H9 (cell line): ENCODE data around the gene OR2F2. TPM values are rescaled to one million over a fixed set of nuclear protein-coding genes. Genes with fewer than 3 reads are reported as not detected.

Source experiments
- DNase-seq: peaks from one replicate; pipeline ENCODE4 v3.0.0-alpha.2; 2017
- H2AFZ ChIP-seq: one replicate; pipeline ENCODE4 v1.6.1; 2013; ENCODE audit warnings: mild to moderate bottlenecking, low read length, control low read depth, moderate library complexity
- H2AK5ac ChIP-seq: 2 replicates; pipeline ENCODE4 v1.6.1; 2013; ENCODE audit warnings: low read length, control low read depth, mixed read lengths; ENCODE audit not compliant: insufficient read length
- H2BK120ac ChIP-seq: one replicate; pipeline ENCODE4 v1.6.1; 2013; ENCODE audit warnings: low read depth, mild to moderate bottlenecking, low read length, control low read depth, inconsistent platforms; ENCODE audit not compliant: poor library complexity, severe bottlenecking
- H2BK12ac ChIP-seq: 2 replicates; pipeline ENCODE4 v1.6.1; 2013; ENCODE audit warnings: low read length, control low read depth, mixed read lengths, low read depth; ENCODE audit not compliant: insufficient read length
- H2BK15ac ChIP-seq: 2 replicates; pipeline ENCODE4 v1.6.1; 2013; ENCODE audit warnings: low read depth, low read length, control low read depth
- H2BK20ac ChIP-seq: one replicate; pipeline ENCODE4 v1.6.1; 2013; ENCODE audit warnings: low read depth, mild to moderate bottlenecking, low read length, control low read depth, inconsistent platforms; ENCODE audit not compliant: poor library complexity, severe bottlenecking
- H2BK5ac ChIP-seq: 2 replicates; pipeline ENCODE4 v1.6.1; 2013; ENCODE audit warnings: low read length, control low read depth, mixed read lengths; ENCODE audit not compliant: insufficient read length
- H3K14ac ChIP-seq: 2 replicates; pipeline ENCODE4 v1.6.1; 2013; ENCODE audit warnings: low read length, control low read depth; ENCODE audit not compliant: insufficient read depth
- H3K18ac ChIP-seq: 2 replicates; pipeline ENCODE4 v1.6.1; 2013; ENCODE audit warnings: low read depth, mild to moderate bottlenecking, mixed read lengths, low read length, control low read depth; ENCODE audit not compliant: insufficient read length
- H3K23ac ChIP-seq: 2 replicates; pipeline ENCODE4 v1.6.1; 2013; ENCODE audit warnings: low read length, control low read depth, mixed read lengths, low read depth; ENCODE audit not compliant: insufficient read length
- H3K23me2 ChIP-seq: 2 replicates; pipeline ENCODE4 v1.6.1; 2013; ENCODE audit warnings: low read depth, mild to moderate bottlenecking, mixed read lengths, low read length, control low read depth; ENCODE audit not compliant: insufficient read length, poor library complexity, severe bottlenecking
- H3K27ac ChIP-seq: 2 replicates; pipeline ENCODE4 v1.5.1; 2013; ENCODE audit warnings: low read length, control low read depth, mixed read lengths, low read depth; ENCODE audit not compliant: insufficient read length
- H3K27me3 ChIP-seq: 2 replicates; pipeline ENCODE4 v1.6.1; 2013; ENCODE audit warnings: low read length, control low read depth, inconsistent platforms; ENCODE audit not compliant: insufficient read depth
- H3K4ac ChIP-seq: 2 replicates; pipeline ENCODE4 v1.6.1; 2013; ENCODE audit warnings: low read depth, mild to moderate bottlenecking, control low read depth, inconsistent platforms, low read length, moderate library complexity
- H3K4me1 ChIP-seq: 2 replicates; pipeline ENCODE4 v1.6.1; 2013; ENCODE audit warnings: low read length, control low read depth, inconsistent platforms; ENCODE audit not compliant: insufficient read depth
- H3K4me2 ChIP-seq: 2 replicates; pipeline ENCODE4 v1.6.1; 2013; ENCODE audit warnings: low read length, control low read depth, mixed read lengths; ENCODE audit not compliant: insufficient read length, insufficient read depth
- H3K56ac ChIP-seq: 2 replicates; pipeline ENCODE4 v1.6.1; 2013; ENCODE audit warnings: low read depth, mild to moderate bottlenecking, mixed read lengths, low read length, control low read depth; ENCODE audit not compliant: insufficient read length
- H3K79me1 ChIP-seq: 2 replicates; pipeline ENCODE4 v1.6.1; 2013; ENCODE audit warnings: low read depth, mild to moderate bottlenecking, moderate library complexity, low read length, control low read depth, inconsistent platforms; ENCODE audit not compliant: insufficient read depth, poor library complexity, severe bottlenecking
- H3K79me2 ChIP-seq: 2 replicates; pipeline ENCODE4 v1.6.1; 2013; ENCODE audit warnings: low read length, control low read depth, inconsistent platforms; ENCODE audit not compliant: insufficient read depth
- H3K9ac ChIP-seq: 2 replicates; pipeline ENCODE4 v1.6.1; 2013; ENCODE audit warnings: low read length, control low read depth, mixed read lengths; ENCODE audit not compliant: insufficient read length; ENCODE audit errors: extremely low read depth
- H3K9me3 ChIP-seq: one replicate; pipeline ENCODE4 v1.6.1; 2013; ENCODE audit warnings: low read depth, low read length, inconsistent platforms; ENCODE audit not compliant: control insufficient read depth
- H3T11ph ChIP-seq: one replicate; pipeline ENCODE4 v1.6.1; 2013; ENCODE audit warnings: mild to moderate bottlenecking, low read length, control low read depth, inconsistent platforms
- H4K20me1 ChIP-seq: one replicate; pipeline ENCODE4 v1.6.1; 2013; ENCODE audit not compliant: control insufficient read depth, insufficient read length, insufficient read depth
- H4K5ac ChIP-seq: 2 replicates; pipeline ENCODE4 v1.6.1; 2013; ENCODE audit warnings: low read depth, mild to moderate bottlenecking, mixed read lengths, low read length, control low read depth; ENCODE audit not compliant: insufficient read length
- H4K8ac ChIP-seq: replicated peaks from 2 replicates; pipeline ENCODE4 v1.6.1; 2013; ENCODE audit warnings: low read length, control low read depth, mixed read lengths, low read depth; ENCODE audit not compliant: insufficient read length
- H4K91ac ChIP-seq: 2 replicates; pipeline ENCODE4 v1.6.1; 2013; ENCODE audit warnings: low read depth, mild to moderate bottlenecking, moderate library complexity, mixed read lengths, low read length, control low read depth; ENCODE audit not compliant: insufficient read length
- H3K27ac Mint-ChIP-seq, 3 experiments: 2 replicates in 2 of 3; 3 replicates in 1 of 3; pipeline ENCODE4 v1.8.0; 2020 to 2021; ENCODE audit warnings: mixed read lengths in 3 of 3, mild to moderate bottlenecking in 1 of 3, moderate library complexity in 1 of 3
- H3K27me3 Mint-ChIP-seq: 2 replicates; pipeline ENCODE4 v1.8.0; 2021; ENCODE audit warnings: low read depth, mild to moderate bottlenecking, moderate library complexity, mixed read lengths
- H3K36me3 Mint-ChIP-seq, 3 experiments: 2 replicates in 2 of 3; 3 replicates in 1 of 3; pipeline ENCODE4 v1.8.0; 2020 to 2021; ENCODE audit warnings: low read depth in 3 of 3, mixed read lengths in 3 of 3; ENCODE audit not compliant: insufficient read depth in 1 of 3
- H3K4me1 Mint-ChIP-seq, 2 experiments: 2 replicates each; pipeline ENCODE4 v1.8.0; 2020; ENCODE audit warnings: mixed read lengths in 2 of 2
- H3K4me3 Mint-ChIP-seq, 2 experiments: 2 replicates in 1 of 2; 3 replicates in 1 of 2; pipeline ENCODE4 v1.8.0; 2020 to 2021; ENCODE audit warnings: mild to moderate bottlenecking in 2 of 2, mixed read lengths in 2 of 2, moderate library complexity in 1 of 2
- H3K9me3 Mint-ChIP-seq, 2 experiments: 2 replicates in 1 of 2; 3 replicates in 1 of 2; pipeline ENCODE4 v1.8.0; 2020; ENCODE audit warnings: mild to moderate bottlenecking in 2 of 2, mixed read lengths in 2 of 2, moderate library complexity in 1 of 2
- WGBS: extraction: QIAGEN DNeasy Blood & Tissue Kit; methylation state at CpG from one replicate; pipeline ENCODE4 v1.1.7; 2013; ENCODE audit warnings: missing lambda C conversion rate, low lambda C conversion rate, mixed read lengths; ENCODE audit not compliant: insufficient read length; ENCODE audit errors: extremely low coverage; 5-methylcytosine and 5-hydroxymethylcytosine counted together
- total RNA-seq: library from RNA; stranded (reverse); gene quantifications from 2 replicates; pipeline ENCODE4 v1.2.1, GENCODE V29; 2021
- TF ChIP-seq, protein P1 (sequence below): fragments of 200-600 bp; sonication (generic); conservative IDR thresholded peaks from 3 replicates; pipeline ENCODE4 v1.8.0; 2021; ENCODE audit warnings: antibody characterized with exemption, mild to moderate bottlenecking

The OR2F2 gene
- total RNA-seq, 1 experiment from 2014 or later, result not detected

GRCh38 chr7:143983960-143984359, 48.9 kb downstream of the OR2F2 start:
- Histone ChIP-seq H4K91ac (no peak overlapping the region), H3K23me2 (no peaks in the 10 kb centered on the region), H2BK120ac (no peak overlapping the region), H3K79me2 (no peaks in the 10 kb centered on the region), H3K9me3 (peaks cover under 1% of the 10 kb centered on the region), H3K4ac (no peak overlapping the region), H2AK5ac (no peak overlapping the region), H4K8ac (no peak overlapping the region), H3T11ph (no peak overlapping the region), H3K18ac (no peak overlapping the region), H3K27ac (no peak overlapping the region), H3K4me1 (no peaks in the 10 kb centered on the region), H2AFZ (no peak overlapping the region), H4K20me1 (no peaks in the 10 kb centered on the region), H2BK20ac (no peak overlapping the region), H2BK5ac (no peak overlapping the region), H3K79me1 (no peaks in the 10 kb centered on the region), H3K23ac (no peak overlapping the region), H3K9ac (no peak overlapping the region), H3K14ac (no peak overlapping the region), H2BK15ac (no peak overlapping the region), H3K56ac (no peak overlapping the region), H4K5ac (no peak overlapping the region), H3K4me2 (no peak overlapping the region), H3K27me3 (no peaks in the 10 kb centered on the region), H2BK12ac (no peak overlapping the region)
- DNase-seq, result no peak
- no peak overlapping the region for H3K4me3 Mint-ChIP-seq
- H3K4me1 Mint-ChIP-seq, result no peaks in the 10 kb centered on the region
- H3K27ac Mint-ChIP-seq, result no peak overlapping the region; a peak in 1 of 7 replicates
- TF ChIP-seq, protein P1, sequence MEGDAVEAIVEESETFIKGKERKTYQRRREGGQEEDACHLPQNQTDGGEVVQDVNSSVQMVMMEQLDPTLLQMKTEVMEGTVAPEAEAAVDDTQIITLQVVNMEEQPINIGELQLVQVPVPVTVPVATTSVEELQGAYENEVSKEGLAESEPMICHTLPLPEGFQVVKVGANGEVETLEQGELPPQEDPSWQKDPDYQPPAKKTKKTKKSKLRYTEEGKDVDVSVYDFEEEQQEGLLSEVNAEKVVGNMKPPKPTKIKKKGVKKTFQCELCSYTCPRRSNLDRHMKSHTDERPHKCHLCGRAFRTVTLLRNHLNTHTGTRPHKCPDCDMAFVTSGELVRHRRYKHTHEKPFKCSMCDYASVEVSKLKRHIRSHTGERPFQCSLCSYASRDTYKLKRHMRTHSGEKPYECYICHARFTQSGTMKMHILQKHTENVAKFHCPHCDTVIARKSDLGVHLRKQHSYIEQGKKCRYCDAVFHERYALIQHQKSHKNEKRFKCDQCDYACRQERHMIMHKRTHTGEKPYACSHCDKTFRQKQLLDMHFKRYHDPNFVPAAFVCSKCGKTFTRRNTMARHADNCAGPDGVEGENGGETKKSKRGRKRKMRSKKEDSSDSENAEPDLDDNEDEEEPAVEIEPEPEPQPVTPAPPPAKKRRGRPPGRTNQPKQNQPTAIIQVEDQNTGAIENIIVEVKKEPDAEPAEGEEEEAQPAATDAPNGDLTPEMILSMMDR, result no peak
- no peaks in the 10 kb centered on the region; the same call in 1 of the 2 replicates for H3K27me3 Mint-ChIP-seq
- no peaks in the 10 kb centered on the region; a peak in 1 of 7 replicates for H3K36me3 Mint-ChIP-seq
- peaks cover 3 to 4% of the 10 kb centered on the region in 2 experiments; a peak in 3 of 5 replicates for H3K9me3 Mint-ChIP-seq
- no CpG with 5 or more reads among the region's 5 CpGs for WGBS

Other genes with a start within 250 kb of the OR2F2 start
- gene CTAGE6, start 177.5 kb upstream of the OR2F2 start, total RNA-seq, result not detected in 2 replicates
- 43.9 and 46.8 TPM in 2 replicates for gene TCAF1, start 33.1 kb upstream of the OR2F2 start, total RNA-seq
- not detected in 2 replicates for gene OR2F1, start 19.6 kb downstream of the OR2F2 start, total RNA-seq
- not detected in 2 replicates for gene OR6B1, start 65.1 kb downstream of the OR2F2 start, total RNA-seq
- gene OR2A5, start 113.7 kb downstream of the OR2F2 start, total RNA-seq, result not detected in 2 replicates
- gene OR2A25, start 134.6 kb downstream of the OR2F2 start, total RNA-seq, result 0.13 TPM in 1 of 2 replicates, not detected in the other
- not detected in 2 replicates for gene OR2A12, start 151.0 kb downstream of the OR2F2 start, total RNA-seq
- not detected in 2 replicates for gene OR2A2, start 174.3 kb downstream of the OR2F2 start, total RNA-seq
- not detected in 2 replicates for gene OR2A14, start 187.9 kb downstream of the OR2F2 start, total RNA-seq
- gene CTAGE4, start 248.2 kb downstream of the OR2F2 start, total RNA-seq, result 4.8 and 6.2 TPM in 2 replicates